HL-60 (cell line): ENCODE data around the gene YLPM1.

ENCODE experiments used
- CTCF ChIP-seq: IDR thresholded peaks from one replicate; pipeline ENCODE4 v1.5.1; 2011; ENCODE audit warnings: low read length, control low read depth, inconsistent platforms; ENCODE audit not compliant: insufficient read depth
- POLR2AphosphoS5 ChIP-seq: IDR thresholded peaks from 2 replicates; pipeline ENCODE4 v1.6.1; 2012; ENCODE audit warnings: low read depth
- REST ChIP-seq: IDR thresholded peaks from 2 replicates; pipeline ENCODE4 v1.6.1; 2012; ENCODE audit warnings: low read depth; ENCODE audit not compliant: insufficient replicate concordance

DNA sequence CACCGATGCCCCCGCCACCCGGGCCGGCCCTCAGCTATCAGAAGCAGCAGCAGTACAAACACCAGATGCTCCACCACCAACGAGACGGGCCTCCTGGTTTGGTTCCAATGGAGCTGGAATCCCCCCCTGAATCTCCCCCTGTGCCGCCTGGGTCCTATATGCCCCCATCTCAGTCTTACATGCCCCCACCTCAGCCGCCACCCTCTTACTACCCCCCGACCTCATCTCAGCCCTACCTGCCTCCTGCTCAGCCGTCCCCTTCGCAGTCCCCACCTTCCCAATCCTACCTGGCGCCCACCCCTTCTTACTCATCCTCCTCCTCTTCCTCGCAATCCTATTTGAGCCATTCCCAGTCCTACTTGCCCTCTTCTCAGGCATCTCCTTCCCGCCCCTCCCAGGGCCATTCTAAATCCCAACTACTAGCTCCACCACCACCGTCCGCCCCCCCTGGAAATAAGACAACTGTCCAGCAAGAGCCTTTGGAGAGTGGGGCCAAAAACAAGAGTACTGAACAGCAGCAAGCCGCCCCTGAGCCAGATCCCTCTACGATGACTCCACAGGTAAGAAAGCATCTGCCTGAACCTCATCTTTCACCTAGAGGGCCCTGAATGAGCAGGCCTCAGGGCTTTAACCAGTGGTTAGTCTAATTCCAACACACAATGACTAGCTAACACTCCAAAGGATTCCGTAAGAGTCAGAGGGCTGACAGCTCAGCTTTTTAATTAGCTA is 851 bp downstream of the YLPM1 start:
- TF ChIP-seq CTCF (no peak), REST (no peak), POLR2AphosphoS5 (no peak)
